Measurements from ENCODE around the gene ZHX3. TPM values are rescaled to one million over a fixed set of nuclear protein-coding genes. Genes with fewer than 3 reads are reported as not detected.

Gene ZHX3
- total RNA-seq, 1 experiment from 2014 or later: 9.6 TPM

- TF ChIP-seq HMGXB4 (CRISPR knock-in tag; IDR thresholded peaks at IDR 0.05) (no peak), NFYB (CRISPR knock-in tag; conservative IDR thresholded peaks at IDR 0.05; ENCODE audit: low read depth) (no peak), CREB1 (CRISPR knock-in tag; IDR thresholded peaks at IDR 0.05) (no peak), JUN (CRISPR knock-in tag; IDR thresholded peaks at IDR 0.05) (no peak), CTCF (IDR thresholded peaks at IDR 0.05) (no peak), RELA (CRISPR knock-in tag; IDR thresholded peaks at IDR 0.05; ENCODE audit: borderline replicate concordance) (no peak), SMAD3 (CRISPR knock-in tag; IDR thresholded peaks at IDR 0.05; ENCODE audit: borderline replicate concordance) (no peak), ESRRA (CRISPR knock-in tag; IDR thresholded peaks at IDR 0.05; ENCODE audit: borderline replicate concordance) (no peak), MYBL2 (CRISPR knock-in tag; IDR thresholded peaks at IDR 0.05) (no peak), ZNF219 (CRISPR knock-in tag; IDR thresholded peaks at IDR 0.05; ENCODE audit: borderline replicate concordance) (no peak), OVOL2 (CRISPR knock-in tag; IDR thresholded peaks at IDR 0.05; ENCODE audit: borderline replicate concordance) (no peak), TEAD4 (CRISPR knock-in tag; IDR thresholded peaks at IDR 0.05) (no peak), USF1 (CRISPR knock-in tag; IDR thresholded peaks at IDR 0.05) (no peak)
- TF ChIP-seq, protein P1, sequence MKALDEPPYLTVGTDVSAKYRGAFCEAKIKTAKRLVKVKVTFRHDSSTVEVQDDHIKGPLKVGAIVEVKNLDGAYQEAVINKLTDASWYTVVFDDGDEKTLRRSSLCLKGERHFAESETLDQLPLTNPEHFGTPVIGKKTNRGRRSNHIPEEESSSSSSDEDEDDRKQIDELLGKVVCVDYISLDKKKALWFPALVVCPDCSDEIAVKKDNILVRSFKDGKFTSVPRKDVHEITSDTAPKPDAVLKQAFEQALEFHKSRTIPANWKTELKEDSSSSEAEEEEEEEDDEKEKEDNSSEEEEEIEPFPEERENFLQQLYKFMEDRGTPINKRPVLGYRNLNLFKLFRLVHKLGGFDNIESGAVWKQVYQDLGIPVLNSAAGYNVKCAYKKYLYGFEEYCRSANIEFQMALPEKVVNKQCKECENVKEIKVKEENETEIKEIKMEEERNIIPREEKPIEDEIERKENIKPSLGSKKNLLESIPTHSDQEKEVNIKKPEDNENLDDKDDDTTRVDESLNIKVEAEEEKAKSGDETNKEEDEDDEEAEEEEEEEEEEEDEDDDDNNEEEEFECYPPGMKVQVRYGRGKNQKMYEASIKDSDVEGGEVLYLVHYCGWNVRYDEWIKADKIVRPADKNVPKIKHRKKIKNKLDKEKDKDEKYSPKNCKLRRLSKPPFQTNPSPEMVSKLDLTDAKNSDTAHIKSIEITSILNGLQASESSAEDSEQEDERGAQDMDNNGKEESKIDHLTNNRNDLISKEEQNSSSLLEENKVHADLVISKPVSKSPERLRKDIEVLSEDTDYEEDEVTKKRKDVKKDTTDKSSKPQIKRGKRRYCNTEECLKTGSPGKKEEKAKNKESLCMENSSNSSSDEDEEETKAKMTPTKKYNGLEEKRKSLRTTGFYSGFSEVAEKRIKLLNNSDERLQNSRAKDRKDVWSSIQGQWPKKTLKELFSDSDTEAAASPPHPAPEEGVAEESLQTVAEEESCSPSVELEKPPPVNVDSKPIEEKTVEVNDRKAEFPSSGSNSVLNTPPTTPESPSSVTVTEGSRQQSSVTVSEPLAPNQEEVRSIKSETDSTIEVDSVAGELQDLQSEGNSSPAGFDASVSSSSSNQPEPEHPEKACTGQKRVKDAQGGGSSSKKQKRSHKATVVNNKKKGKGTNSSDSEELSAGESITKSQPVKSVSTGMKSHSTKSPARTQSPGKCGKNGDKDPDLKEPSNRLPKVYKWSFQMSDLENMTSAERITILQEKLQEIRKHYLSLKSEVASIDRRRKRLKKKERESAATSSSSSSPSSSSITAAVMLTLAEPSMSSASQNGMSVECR (CRISPR knock-in tag; IDR thresholded peaks at IDR 0.05; ENCODE audit: borderline replicate concordance): no peak
- TF ChIP-seq, protein P2, sequence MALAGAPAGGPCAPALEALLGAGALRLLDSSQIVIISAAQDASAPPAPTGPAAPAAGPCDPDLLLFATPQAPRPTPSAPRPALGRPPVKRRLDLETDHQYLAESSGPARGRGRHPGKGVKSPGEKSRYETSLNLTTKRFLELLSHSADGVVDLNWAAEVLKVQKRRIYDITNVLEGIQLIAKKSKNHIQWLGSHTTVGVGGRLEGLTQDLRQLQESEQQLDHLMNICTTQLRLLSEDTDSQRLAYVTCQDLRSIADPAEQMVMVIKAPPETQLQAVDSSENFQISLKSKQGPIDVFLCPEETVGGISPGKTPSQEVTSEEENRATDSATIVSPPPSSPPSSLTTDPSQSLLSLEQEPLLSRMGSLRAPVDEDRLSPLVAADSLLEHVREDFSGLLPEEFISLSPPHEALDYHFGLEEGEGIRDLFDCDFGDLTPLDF (CRISPR knock-in tag; IDR thresholded peaks at IDR 0.05): no peak
- TF ChIP-seq, protein P3, sequence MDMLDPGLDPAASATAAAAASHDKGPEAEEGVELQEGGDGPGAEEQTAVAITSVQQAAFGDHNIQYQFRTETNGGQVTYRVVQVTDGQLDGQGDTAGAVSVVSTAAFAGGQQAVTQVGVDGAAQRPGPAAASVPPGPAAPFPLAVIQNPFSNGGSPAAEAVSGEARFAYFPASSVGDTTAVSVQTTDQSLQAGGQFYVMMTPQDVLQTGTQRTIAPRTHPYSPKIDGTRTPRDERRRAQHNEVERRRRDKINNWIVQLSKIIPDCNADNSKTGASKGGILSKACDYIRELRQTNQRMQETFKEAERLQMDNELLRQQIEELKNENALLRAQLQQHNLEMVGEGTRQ (CRISPR knock-in tag; IDR thresholded peaks at IDR 0.05): no peak
- Mint-ChIP-seq H3K4me1 (peaks cover 55% of the 10 kb centered on the region), H3K27ac (no peak overlapping the region), H3K4me3 (no peak overlapping the region), H3K9me3 (no peaks in the 10 kb centered on the region), H3K36me3 (peaks cover 2% of the 10 kb centered on the region; the same call in 1 of the 2 replicates), H3K27me3 (ENCODE audit: low read depth) (no peaks in the 10 kb centered on the region)
- ChIA-PET POLR2A (interaction anchor here (0.6 kb wide), 1 partner anchor 19 kb away, joined by 4 read pairs; no protein-coding TSS in a partner anchor), CTCF (interaction anchor here (0.8 to 5.3 kb wide), 4 partner anchors 16 to 188 kb away, joined by 3 to 41 read pairs (median 8); no protein-coding TSS in a partner anchor)
- no peak for DNase-seq (ENCODE audit: low spot score)
- no peak for ATAC-seq
These were observed 166.2 kb downstream of the ZHX3 start for GRCh38 chr20:41151134-41151869.

Measured in WTC11 (cell line).